Kidney (tissue), 14 donors: ENCODE measurements around the gene CDK2. TPM values are rescaled to one million over a fixed set of nuclear protein-coding genes. Genes with fewer than 3 reads are reported as not detected.
A peak's percentile ranks its signal among the peaks of the same experiment; 100 is the strongest.

Source experiments
- DNase-seq, 5 donors: peaks; one replicate each; pipeline ENCODE4 v3.0.0-alpha.2; 2013 to 2020
- FAIRE-seq: peaks from 2 replicates; lab custom pipeline; 2012; peaks lifted over from hg19 to GRCh38; lab: Jason Lieb, UNC
- H3K27ac ChIP-seq, 2 donors: one replicate each; pipeline ENCODE4 v1.7.0; 2013; ENCODE audit warnings: low read depth in 2 of 2, low read length in 2 of 2, inconsistent platforms in 1 of 2
- H3K27me3 ChIP-seq: one replicate; pipeline ENCODE4 v1.7.1; 2013; ENCODE audit warnings: low read length, inconsistent platforms; ENCODE audit not compliant: control insufficient read depth, insufficient read depth
- H3K36me3 ChIP-seq, 3 donors: one replicate each; pipeline versions ENCODE4 v1.7.0 to v1.7.1; 2013; ENCODE audit warnings: low read length in 3 of 3, control low read depth in 1 of 3, inconsistent platforms in 1 of 3; ENCODE audit not compliant: insufficient read depth in 3 of 3, control insufficient read depth in 2 of 3
- H3K4me1 ChIP-seq, 3 donors: one replicate each; pipeline versions ENCODE4 v1.7.0 to v1.7.1; 2013; ENCODE audit warnings: low read length in 3 of 3, inconsistent platforms in 1 of 3, low read depth in 1 of 3; ENCODE audit not compliant: control insufficient read depth in 2 of 3, insufficient read depth in 2 of 3
- H3K4me3 ChIP-seq, 3 donors: one replicate each; pipeline versions ENCODE4 v1.7.0 to v1.8.1; 2013; ENCODE audit warnings: low read length in 3 of 3, control low read depth in 1 of 3, inconsistent platforms in 1 of 3
- H3K9ac ChIP-seq, 3 donors: one replicate each; pipeline versions ENCODE4 v1.7.0 to v1.7.1; 2013; ENCODE audit warnings: low read length in 3 of 3, control low read depth in 1 of 3, inconsistent platforms in 1 of 3
- H3K9me3 ChIP-seq, 3 donors: one replicate each; pipeline versions ENCODE4 v1.7.0 to v1.7.1; 2013; ENCODE audit warnings: low read length in 3 of 3, control low read depth in 1 of 3, inconsistent platforms in 1 of 3; ENCODE audit not compliant: control insufficient read depth in 2 of 3, insufficient read depth in 1 of 3
- CTCF ChIP-seq: IDR thresholded peaks from 3 replicates; pipeline ENCODE4 v1.5.1; 2012; ENCODE audit warnings: mild to moderate bottlenecking, moderate library complexity, borderline replicate concordance; ENCODE audit not compliant: insufficient read depth; ENCODE audit errors: extremely low read depth
- intact Hi-C: fragments of 100-400 bp; cut with DNase I; formaldehyde crosslinking; loops from one replicate; pipeline ENCODE4 v1.11.1; 2022
- polyA plus RNA-seq: library from polyadenylated mRNA; stranded (reverse); fragments of 350-450 nt; fragmentation: Illumina TruSeq; extraction: RNeasy Lipid Tissue Mini Kit (QIAGEN cat#74804); gene quantifications from one replicate; pipeline ENCODE4 v1.2.3, GENCODE V29; 2014; ENCODE audit warnings: low read depth, low replicate concordance; ENCODE audit not compliant: insufficient read depth
- total RNA-seq: library from RNA; stranded (reverse); fragmentation: NEBNext Ultra II Directional; extraction: Animal tissue kit (Norgen Biotek cat#: 25700); gene quantifications from one replicate; pipeline ENCODE4 v1.2.1, GENCODE V29; 2021
- donor health status: control.
- donor health status: control.
- donor health status: control.
- donor health status: control.
- donor health status: control.
- donor health status: DM: yes; HTN: yes; CAD: no.
- donor health status: Normal renal cell carcinoma (clear cell type).

Gene CDK2
- total and polyA plus RNA-seq, 2 donors from 2014 or later, result 7.6 to 23.2 TPM

DNA sequence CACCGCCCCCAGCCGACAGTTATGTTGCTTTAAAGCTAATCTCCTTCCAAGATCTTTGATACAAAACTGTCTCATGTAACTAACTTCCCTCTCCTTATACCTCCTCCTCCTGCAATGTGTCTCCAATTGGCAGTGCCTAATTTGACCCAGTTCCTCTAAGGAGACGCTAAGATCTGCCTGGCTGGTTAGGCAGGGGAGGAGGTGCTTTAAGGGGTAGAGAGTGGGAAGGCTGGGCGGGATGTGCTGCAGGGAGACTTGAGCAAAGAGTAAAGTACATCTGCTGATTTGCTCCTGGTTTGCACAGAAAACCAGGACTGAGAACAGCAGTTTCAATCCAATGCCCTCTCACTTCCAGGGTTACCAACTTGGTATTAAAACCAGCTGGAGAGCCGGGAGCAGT lies 46.9 kb downstream of the CDK2 start:
- DNase-seq, result no peak
- Histone ChIP-seq H3K27ac (peak overlapping the region; percentile 51 to 73), H3K9ac (no peak overlapping the region), H3K4me1 (peaks cover 0 to 12% (median 6%) of the 10 kb centered on the region in 3 donors), H3K9me3 (no peaks in the 10 kb centered on the region), H3K4me3 (no peak overlapping the region), H3K36me3 (no peaks in the 10 kb centered on the region), H3K27me3 (no peaks in the 10 kb centered on the region)
- TF ChIP-seq CTCF, result no peak
- FAIRE-seq, result no peak
- intact Hi-C loops, result no loop called here

- Histone ChIP-seq H3K27ac (peak overlapping the region; percentile 51 to 73), H3K27me3 (no peaks in the 10 kb centered on the region), H3K4me3 (no peak overlapping the region), H3K9me3 (no peaks in the 10 kb centered on the region), H3K4me1 (peaks cover 0 to 12% (median 6%) of the 10 kb centered on the region in 3 donors), H3K36me3 (no peaks in the 10 kb centered on the region), H3K9ac (peak overlapping the region in 1 of 3 donors; percentile 14)
- FAIRE-seq, result no peak
- no peak for TF ChIP-seq CTCF
- peak in 3 of 5 donors; percentile 55 to 88 (median 85) for DNase-seq
- intact Hi-C loops, result no loop called here
Measured at GRCh38 chr12:56014205-56014604, 47.6 kb downstream of the CDK2 start.

DNA sequence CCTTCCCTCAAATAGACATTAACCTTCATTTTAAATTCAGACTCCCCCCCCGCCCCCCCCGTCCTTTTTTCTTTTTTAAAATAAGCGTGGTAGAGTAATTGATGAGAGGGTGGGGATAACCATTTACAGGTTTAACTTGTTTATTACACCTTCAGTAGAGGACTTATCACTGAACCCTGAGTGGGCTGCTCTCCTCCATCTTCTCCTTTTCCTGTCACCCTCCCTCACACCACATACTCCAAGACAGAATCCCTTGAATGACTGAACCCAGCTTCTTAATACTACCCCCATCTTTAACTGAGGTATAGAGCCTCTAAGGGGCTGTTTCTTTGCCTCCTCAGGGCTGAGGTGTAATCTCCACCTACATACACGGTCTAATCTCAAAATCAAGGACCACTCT lies 50.6 kb downstream of the CDK2 start:
- no peak for DNase-seq

More for the DNA sequence above, 50.6 kb downstream of the CDK2 start:
- FAIRE-seq, result no peak
- no peaks in the 10 kb centered on the region for H3K9me3 ChIP-seq
- no peak overlapping the region for H3K9ac ChIP-seq
- H3K4me1 ChIP-seq, result peaks cover 0 to 17% (median 6%) of the 10 kb centered on the region in 3 donors
- no peak overlapping the region for H3K4me3 ChIP-seq
- intact Hi-C loops, result no loop called here
- no peak overlapping the region for H3K27ac ChIP-seq
- no peaks in the 10 kb centered on the region for H3K36me3 ChIP-seq
- TF ChIP-seq CTCF, result no peak
- H3K27me3 ChIP-seq, result no peaks in the 10 kb centered on the region
